OCI-LY3 (cell line): ENCODE measurements around the gene ZNF593OS.

Experiments
- EZH2phosphoT487 ChIP-seq: fragments of 200-600 bp; shearing (Covaris generic); IDR thresholded peaks from 2 replicates; pipeline ENCODE4 v1.6.1; 2018; ENCODE audit warnings: antibody characterized with exemption, mixed run types, low read depth
- TF ChIP-seq, protein P1 (sequence below): fragments of 200-600, 300-600 bp; sonication (generic); IDR thresholded peaks from 2 replicates; pipeline ENCODE4 v1.5.1; 2014; ENCODE audit warnings: antibody characterized with exemption, low read length, low read depth

DNA sequence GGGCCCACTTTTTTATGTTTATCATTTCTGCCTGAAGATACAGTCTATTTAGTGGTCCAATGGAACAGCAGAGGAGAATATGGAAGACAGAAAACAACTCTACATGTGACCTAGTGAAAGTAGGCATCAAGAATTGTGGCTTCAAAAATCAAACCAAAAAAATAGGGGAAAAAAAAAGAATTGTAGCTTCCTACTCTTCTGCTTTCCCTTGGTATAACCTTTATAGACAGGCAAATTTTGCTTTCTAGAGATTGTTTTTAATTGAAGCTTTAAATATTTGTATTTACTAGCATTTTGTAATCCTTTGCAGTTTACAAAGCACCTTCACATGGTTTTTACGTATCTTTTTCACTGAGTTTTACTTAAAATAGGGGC lies 45.7 kb downstream of the ZNF593OS start:
- TF ChIP-seq, protein P1, sequence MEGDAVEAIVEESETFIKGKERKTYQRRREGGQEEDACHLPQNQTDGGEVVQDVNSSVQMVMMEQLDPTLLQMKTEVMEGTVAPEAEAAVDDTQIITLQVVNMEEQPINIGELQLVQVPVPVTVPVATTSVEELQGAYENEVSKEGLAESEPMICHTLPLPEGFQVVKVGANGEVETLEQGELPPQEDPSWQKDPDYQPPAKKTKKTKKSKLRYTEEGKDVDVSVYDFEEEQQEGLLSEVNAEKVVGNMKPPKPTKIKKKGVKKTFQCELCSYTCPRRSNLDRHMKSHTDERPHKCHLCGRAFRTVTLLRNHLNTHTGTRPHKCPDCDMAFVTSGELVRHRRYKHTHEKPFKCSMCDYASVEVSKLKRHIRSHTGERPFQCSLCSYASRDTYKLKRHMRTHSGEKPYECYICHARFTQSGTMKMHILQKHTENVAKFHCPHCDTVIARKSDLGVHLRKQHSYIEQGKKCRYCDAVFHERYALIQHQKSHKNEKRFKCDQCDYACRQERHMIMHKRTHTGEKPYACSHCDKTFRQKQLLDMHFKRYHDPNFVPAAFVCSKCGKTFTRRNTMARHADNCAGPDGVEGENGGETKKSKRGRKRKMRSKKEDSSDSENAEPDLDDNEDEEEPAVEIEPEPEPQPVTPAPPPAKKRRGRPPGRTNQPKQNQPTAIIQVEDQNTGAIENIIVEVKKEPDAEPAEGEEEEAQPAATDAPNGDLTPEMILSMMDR: no peak
- TF ChIP-seq EZH2phosphoT487: no peak
